ENCODE results near the gene TREH.
"Not testable (repeated sequence)": the region's sequence is repeated elsewhere in the genome, so short reads cannot be mapped to it uniquely, and the experiment has no call there.

Gene TREH

GRCh38 chr11:118611433-118611795 is 68.0 kb downstream of the TREH start:
- not testable (repeated sequence) for H2AFZ ChIP-seq (ENCODE audit: low read depth, low read length); H3K9me3 ChIP-seq (ENCODE audit: low read length); H3K27me3 ChIP-seq (ENCODE audit: insufficient read depth, low read length); H3K4me3 ChIP-seq (ENCODE audit: low read length); H3K36me3 ChIP-seq (ENCODE audit: insufficient read depth, low read length)
- H3K4me1 ChIP-seq (ENCODE audit: insufficient read depth, low read length) = peaks cover 42% of the 10 kb centered on the region

- no peaks in the 10 kb centered on the region for H3K27me3 ChIP-seq (ENCODE audit: insufficient read depth, low read length)
- no peaks in the 10 kb centered on the region for H3K36me3 ChIP-seq (ENCODE audit: insufficient read depth, low read length)
- peaks cover 42% of the 10 kb centered on the region for H3K4me1 ChIP-seq (ENCODE audit: insufficient read depth, low read length)
- no peak overlapping the region for H2AFZ ChIP-seq (ENCODE audit: low read depth, low read length)
- H3K4me3 ChIP-seq (ENCODE audit: low read length) = no peak overlapping the region
- H3K9me3 ChIP-seq (ENCODE audit: low read length) = no peaks in the 10 kb centered on the region
Observed at GRCh38 chr11:118610773-118611432, 68.5 kb downstream of the TREH start.

GRCh38 chr11:118610225-118610772 is 69.2 kb downstream of the TREH start:
- H3K9me3 ChIP-seq (ENCODE audit: low read length) = no peaks in the 10 kb centered on the region
- no peaks in the 10 kb centered on the region for H3K36me3 ChIP-seq (ENCODE audit: insufficient read depth, low read length)
- no peak overlapping the region for H2AFZ ChIP-seq (ENCODE audit: low read depth, low read length)
- no peak overlapping the region for H3K4me3 ChIP-seq (ENCODE audit: low read length)
- H3K27me3 ChIP-seq (ENCODE audit: insufficient read depth, low read length) = no peaks in the 10 kb centered on the region
- H3K4me1 ChIP-seq (ENCODE audit: insufficient read depth, low read length) = peaks cover 42% of the 10 kb centered on the region

GRCh38 chr11:118609380-118610224 is 69.8 kb downstream of the TREH start:
- Histone ChIP-seq H3K4me1 (ENCODE audit: insufficient read depth, low read length) (peaks cover 44% of the 10 kb centered on the region), H3K9me3 (ENCODE audit: low read length) (no peaks in the 10 kb centered on the region), H3K36me3 (ENCODE audit: insufficient read depth, low read length) (no peaks in the 10 kb centered on the region), H3K4me3 (ENCODE audit: low read length) (no peak overlapping the region), H2AFZ (ENCODE audit: low read depth, low read length) (no peak overlapping the region), H3K27me3 (ENCODE audit: insufficient read depth, low read length) (no peaks in the 10 kb centered on the region)

- Histone ChIP-seq H3K27me3 (ENCODE audit: insufficient read depth, low read length) (no peaks in the 10 kb centered on the region), H3K36me3 (ENCODE audit: insufficient read depth, low read length) (no peaks in the 10 kb centered on the region), H2AFZ (ENCODE audit: low read depth, low read length) (no peak overlapping the region), H3K4me3 (ENCODE audit: low read length) (no peak overlapping the region), H3K4me1 (ENCODE audit: insufficient read depth, low read length) (peaks cover 38% of the 10 kb centered on the region), H3K9me3 (ENCODE audit: low read length) (no peaks in the 10 kb centered on the region)
Observed at GRCh38 chr11:118608360-118609227, 70.9 kb downstream of the TREH start.

- peaks cover 31% of the 10 kb centered on the region for H3K4me1 ChIP-seq (ENCODE audit: insufficient read depth, low read length)
- no peaks in the 10 kb centered on the region for H3K27me3 ChIP-seq (ENCODE audit: insufficient read depth, low read length)
- H3K4me3 ChIP-seq (ENCODE audit: low read length) = no peak within 1 kb of the TSS
Observed at GRCh38 chr11:118607401-118608359, 71.8 kb downstream of the TREH start, which contains the start of gene PHLDB1. Gene PHLDB1 (plus strand): TSS chr11:118607615. CDS start chr11:118613837, 6,222 bp downstream.

More at GRCh38 chr11:118607401-118608359, 71.8 kb downstream of the TREH start, which contains the start of gene PHLDB1:
- Histone ChIP-seq H3K9me3 (ENCODE audit: low read length) (no peaks in the 10 kb centered on the region), H2AFZ (ENCODE audit: low read depth, low read length) (no peak within 1 kb of the TSS), H3K36me3 (ENCODE audit: insufficient read depth, low read length) (peaks cover 6% of the 10 kb centered on the region)

Data from neuron (in vitro differentiated cells).